PFSK-1 (cell line): ENCODE results near the gene PIWIL4.

Source experiments
- FOXP2 ChIP-seq: optimal IDR thresholded peaks from 2 replicates; pipeline ENCODE3; 2011; ENCODE audit warnings: borderline replicate concordance, control low read depth, inconsistent platforms; ENCODE audit not compliant: insufficient read depth; ENCODE audit errors: extremely low read length, extremely low read depth
- POLR2AphosphoS5 ChIP-seq: IDR thresholded peaks from 2 replicates; pipeline ENCODE4 v1.6.1; 2012; ENCODE audit warnings: low read depth, mild to moderate bottlenecking, control low read depth, low read length, moderate library complexity
- REST ChIP-seq, 2 experiments: IDR thresholded peaks; 2 replicates each; pipeline versions ENCODE4 v1.6.1 to v1.8.0; 2011 to 2012; ENCODE audit warnings: low read depth in 2 of 2, low read length in 2 of 2, control low read depth in 1 of 2, inconsistent platforms in 1 of 2, mild to moderate bottlenecking in 1 of 2, moderate library complexity in 1 of 2; ENCODE audit not compliant: insufficient read depth in 1 of 2
- SIN3A ChIP-seq: IDR thresholded peaks from 2 replicates; pipeline ENCODE4 v1.6.1; 2012; ENCODE audit warnings: mild to moderate bottlenecking, low read length, moderate library complexity, borderline replicate concordance; ENCODE audit not compliant: insufficient read depth
- TAF1 ChIP-seq: IDR thresholded peaks from 2 replicates; pipeline ENCODE4 v1.6.1; 2012; ENCODE audit warnings: low read length, control low read depth, borderline replicate concordance; ENCODE audit not compliant: insufficient read depth

The PIWIL4 gene

GRCh38 chr11:94576306-94576705, 9.1 kb downstream of the PIWIL4 start:
- TF ChIP-seq SIN3A (no peak), POLR2AphosphoS5 (no peak), REST (IDR thresholded peaks at IDR 0.05; ENCODE audit: insufficient read depth in 1 of 2, low read depth in 2 of 2, low read length in 2 of 2) (no peak), FOXP2 (no peak), TAF1 (no peak)

GRCh38 chr11:94577841-94578240, 10.7 kb downstream of the PIWIL4 start:
- TF ChIP-seq FOXP2 (no peak), SIN3A (no peak), TAF1 (no peak)

- no peak for TF ChIP-seq TAF1
- no peak for TF ChIP-seq POLR2AphosphoS5
- TF ChIP-seq FOXP2 = no peak
- no peak for TF ChIP-seq SIN3A
- TF ChIP-seq REST (IDR thresholded peaks at IDR 0.05; ENCODE audit: insufficient read depth in 1 of 2, low read depth in 2 of 2, low read length in 2 of 2) = no peak
These were observed 14.8 kb downstream of the PIWIL4 start for GRCh38 chr11:94581926-94582325.

- TF ChIP-seq REST (IDR thresholded peaks at IDR 0.05; ENCODE audit: insufficient read depth in 1 of 2, low read depth in 2 of 2, low read length in 2 of 2) (no peak), SIN3A (no peak), TAF1 (no peak), FOXP2 (no peak)
These were observed 16.2 kb downstream of the PIWIL4 start for GRCh38 chr11:94583213-94583865.

GRCh38 chr11:94583866-94584500, 16.8 kb downstream of the PIWIL4 start:
- TF ChIP-seq SIN3A = no peak
- TF ChIP-seq FOXP2 = no peak
- TF ChIP-seq TAF1 = no peak
- no peak for TF ChIP-seq POLR2AphosphoS5
- TF ChIP-seq REST (IDR thresholded peaks at IDR 0.05; ENCODE audit: insufficient read depth in 1 of 2, low read depth in 2 of 2, low read length in 2 of 2) = no peak
